NCI-H460 (cell line): ENCODE results near the gene ZBTB43. TPM values are rescaled to one million over a fixed set of nuclear protein-coding genes. Genes with fewer than 3 reads are reported as not detected.

Source experiments
- DNase-seq: peaks from one replicate; pipeline ENCODE4 v3.0.0-alpha.2; 2016; ENCODE audit warnings: low read depth; ENCODE audit errors: extremely low read depth
- total RNA-seq: library from RNA; depleted of rRNA; stranded (reverse); fragments of >200 nt; shearing (Covaris generic); gene quantifications from 2 replicates; pipeline ENCODE4 v1.2.3, GENCODE V29; 2014

ZBTB43 gene
- total RNA-seq, 1 experiment from 2014 or later: 30.6 TPM

- DNase-seq: no peak
Observed at GRCh38 chr9:126856326-126856877, 51.6 kb downstream of the ZBTB43 start.

GRCh38 chr9:126857261-126857960, 52.6 kb downstream of the ZBTB43 start:
- DNase-seq: no peak

GRCh38 chr9:126859111-126859510, 54.3 kb downstream of the ZBTB43 start:
- DNase-seq: no peak

GRCh38 chr9:126860077-126860756, 55.4 kb downstream of the ZBTB43 start, which contains the start of gene ZBTB34:
TSS of gene ZBTB34 (plus strand) at chr9:126860639. CDS start at chr9:126879400, 18,761 bp downstream.
- DNase-seq: peak; percentile 36

GRCh38 chr9:126860757-126861466, 56.1 kb downstream of the ZBTB43 start:
- DNase-seq: peak; percentile 7

- DNase-seq: no peak
Observed at GRCh38 chr9:126861707-126862103, 56.9 kb downstream of the ZBTB43 start.

GRCh38 chr9:126862104-126862761, 57.4 kb downstream of the ZBTB43 start:
- no peak for DNase-seq

- no peak for DNase-seq
Observed at GRCh38 chr9:126864771-126865170, 59.9 kb downstream of the ZBTB43 start.

GRCh38 chr9:126869368-126869767, 64.5 kb downstream of the ZBTB43 start:
- no peak for DNase-seq

GRCh38 chr9:126872516-126872915, 67.7 kb downstream of the ZBTB43 start:
- DNase-seq: no peak

- no peak for DNase-seq
Observed at GRCh38 chr9:126874546-126875314, 69.9 kb downstream of the ZBTB43 start.

- DNase-seq: no peak
Observed at GRCh38 chr9:126875756-126876510, 71.1 kb downstream of the ZBTB43 start.

GRCh38 chr9:126876531-126876930, 71.7 kb downstream of the ZBTB43 start:
- DNase-seq: no peak

GRCh38 chr9:126877418-126877817, 72.6 kb downstream of the ZBTB43 start:
- DNase-seq: no peak

- DNase-seq: no peak
Observed at GRCh38 chr9:126879288-126879687, 74.4 kb downstream of the ZBTB43 start.

GRCh38 chr9:126880226-126880946, 75.5 kb downstream of the ZBTB43 start:
- DNase-seq: no peak

- no peak for DNase-seq
Observed at GRCh38 chr9:126880947-126881332, 76.1 kb downstream of the ZBTB43 start.

- no peak for DNase-seq
Observed at GRCh38 chr9:126882746-126883145, 77.9 kb downstream of the ZBTB43 start.

- DNase-seq: no peak
Observed at GRCh38 chr9:126883636-126884035, 78.8 kb downstream of the ZBTB43 start.
